Hematopoietic multipotent progenitor cell treated with erythropoietin and hydrocortisone succinate and interleukin-3 and kit ligand, for 4 days (in vitro differentiated cells): ENCODE measurements around the gene GPR39.

ENCODE experiments used
- DNase-seq: peaks from one replicate; pipeline ENCODE4 v3.0.0-alpha.2; 2015

Gene GPR39

GRCh38 chr2:132690664-132691303, 274.2 kb downstream of the GPR39 start:
- no peak for DNase-seq

- DNase-seq: no peak
Measured at GRCh38 chr2:132691556-132691955, 275.0 kb downstream of the GPR39 start.

- DNase-seq: no peak
Measured at GRCh38 chr2:132692816-132693215, 276.2 kb downstream of the GPR39 start.
